HepG2 (cell line): Measurements from ENCODE around the gene MLLT11.

Source experiments
- CTCF ChIP-seq: sonication (generic); formaldehyde crosslinking; IDR thresholded peaks from 2 replicates; pipeline ENCODE4 v1.5.0; 2020; ENCODE audit warnings: mild to moderate bottlenecking, missing genetic modification reagents, moderate library complexity
- GABPA ChIP-seq, 2 experiments: IDR thresholded peaks; 2 replicates each; pipeline ENCODE4 v1.6.1; 2011 to 2016; ENCODE audit warnings: low read depth in 2 of 2, low read length in 1 of 2, missing biosample characterization in 1 of 2, missing genetic modification characterization in 1 of 2
- HNRNPK ChIP-seq: fragments of 200-400 bp; formaldehyde crosslinking; IDR thresholded peaks from 2 replicates; pipeline ENCODE4 v1.6.1; 2018; ENCODE audit warnings: low read length, low read depth, moderate library complexity, mild to moderate bottlenecking; ENCODE audit not compliant: poor library complexity, severe bottlenecking
- JUND ChIP-seq: sonication (generic); formaldehyde crosslinking; IDR thresholded peaks from 2 replicates; pipeline ENCODE4 v1.8.0; 2022; ENCODE audit warnings: mild to moderate bottlenecking, missing genetic modification reagents
- MAF1 ChIP-seq: sonication (generic); formaldehyde crosslinking; IDR thresholded peaks from 2 replicates; pipeline ENCODE4 v1.5.0; 2020; ENCODE audit warnings: missing genetic modification reagents, borderline replicate concordance
- POLR2AphosphoS5 ChIP-seq: IDR thresholded peaks from 2 replicates; pipeline ENCODE4 v1.6.1; 2012; ENCODE audit warnings: low read depth, low read length
- SP1 ChIP-seq, 2 experiments: fragments of 450-650 bp in 1 of 2; sonication (generic) in 1 of 2; formaldehyde crosslinking in 1 of 2; IDR thresholded peaks; 2 replicates each; pipeline versions ENCODE4 v1.4.0 to v1.6.1; 2016 to 2020; ENCODE audit warnings: missing genetic modification reagents in 1 of 2
- ZKSCAN8 ChIP-seq: IDR thresholded peaks from 2 replicates; pipeline ENCODE4 v1.6.1; 2016; ENCODE audit warnings: borderline replicate concordance, missing genetic modification reagents, missing compliant biosample characterization
- TF ChIP-seq, protein P1 (sequence below): sonication (generic); formaldehyde crosslinking; IDR thresholded peaks from 2 replicates; pipeline ENCODE4 v1.5.0; 2020; ENCODE audit warnings: mild to moderate bottlenecking, missing genetic modification reagents, borderline replicate concordance
- TF ChIP-seq, protein P2 (sequence below): IDR thresholded peaks from 2 replicates; pipeline ENCODE4 v1.6.1; 2016; ENCODE audit warnings: missing compliant biosample characterization, missing genetic modification reagents, borderline replicate concordance

DNA sequence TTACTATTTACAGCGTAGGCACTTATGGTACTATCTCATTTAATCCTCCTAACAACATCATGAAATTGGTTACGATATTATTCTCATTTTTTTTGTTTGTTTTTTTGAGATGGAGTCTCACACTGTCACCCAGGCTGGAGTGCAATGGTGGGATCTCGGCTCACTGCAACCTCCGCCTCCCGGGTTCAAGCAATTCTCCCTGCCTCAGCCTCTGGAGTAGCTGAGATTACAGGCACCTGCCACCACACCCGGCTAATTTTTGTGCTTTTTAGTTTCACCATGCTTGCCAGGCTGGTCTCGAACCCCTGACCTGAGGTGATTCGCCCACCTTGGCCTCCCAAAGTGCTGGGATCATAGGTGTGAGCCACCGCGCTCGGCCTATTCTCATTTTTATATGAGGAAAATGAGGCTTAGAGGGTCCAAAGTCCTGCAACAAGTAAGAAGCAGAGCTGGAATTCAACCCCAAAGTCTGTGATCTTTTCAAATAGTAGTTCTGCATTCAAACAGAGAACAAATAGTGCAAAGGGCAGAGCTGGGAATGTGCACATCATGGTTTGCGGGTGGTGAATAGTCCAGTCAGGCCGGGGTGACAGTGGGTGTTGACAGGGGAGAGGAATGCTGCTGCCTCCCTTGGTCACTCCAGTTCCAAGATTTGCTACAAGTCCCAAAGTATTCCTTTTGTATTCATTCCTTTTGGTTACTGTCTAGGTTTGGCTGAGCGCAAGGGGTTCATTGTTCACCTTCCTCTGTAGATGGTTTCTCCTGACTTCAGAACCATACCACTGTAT is 47.3 kb upstream of the MLLT11 start:
- TF ChIP-seq SP1 (IDR thresholded peaks at IDR 0.05) (no peak), SP1 (CRISPR knock-in tag; IDR thresholded peaks at IDR 0.05) (no peak), MAF1 (CRISPR knock-in tag) (no peak), CTCF (CRISPR knock-in tag) (no peak), POLR2AphosphoS5 (peak; percentile 44), ZKSCAN8 (CRISPR knock-in tag) (peak; percentile 54; the same call in 1 of the 2 replicates), JUND (CRISPR knock-in tag) (no peak), HNRNPK (no peak), GABPA (IDR thresholded peaks at IDR 0.05; ENCODE audit: low read depth, low read length) (no peak), GABPA (CRISPR knock-in tag; IDR thresholded peaks at IDR 0.05; ENCODE audit: low read depth) (peak; percentile 48; the same call in 1 of the 2 replicates)
- TF ChIP-seq, protein P1, sequence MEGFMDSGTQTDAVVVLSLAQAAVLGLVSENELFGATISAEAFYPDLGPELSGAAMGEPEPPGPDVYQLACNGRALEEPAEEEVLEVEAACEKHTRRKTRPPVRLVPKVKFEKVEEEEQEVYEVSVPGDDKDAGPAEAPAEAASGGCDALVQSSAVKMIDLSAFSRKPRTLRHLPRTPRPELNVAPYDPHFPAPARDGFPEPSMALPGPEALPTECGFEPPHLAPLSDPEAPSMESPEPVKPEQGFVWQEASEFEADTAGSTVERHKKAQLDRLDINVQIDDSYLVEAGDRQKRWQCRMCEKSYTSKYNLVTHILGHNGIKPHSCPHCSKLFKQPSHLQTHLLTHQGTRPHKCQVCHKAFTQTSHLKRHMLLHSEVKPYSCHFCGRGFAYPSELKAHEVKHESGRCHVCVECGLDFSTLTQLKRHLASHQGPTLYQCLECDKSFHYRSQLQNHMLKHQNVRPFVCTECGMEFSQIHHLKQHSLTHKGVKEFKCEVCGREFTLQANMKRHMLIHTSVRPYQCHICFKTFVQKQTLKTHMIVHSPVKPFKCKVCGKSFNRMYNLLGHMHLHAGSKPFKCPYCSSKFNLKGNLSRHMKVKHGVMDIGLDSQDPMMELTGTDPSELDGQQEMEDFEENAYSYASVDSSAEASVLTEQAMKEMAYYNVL (CRISPR knock-in tag): peak; percentile 91
- TF ChIP-seq, protein P2, sequence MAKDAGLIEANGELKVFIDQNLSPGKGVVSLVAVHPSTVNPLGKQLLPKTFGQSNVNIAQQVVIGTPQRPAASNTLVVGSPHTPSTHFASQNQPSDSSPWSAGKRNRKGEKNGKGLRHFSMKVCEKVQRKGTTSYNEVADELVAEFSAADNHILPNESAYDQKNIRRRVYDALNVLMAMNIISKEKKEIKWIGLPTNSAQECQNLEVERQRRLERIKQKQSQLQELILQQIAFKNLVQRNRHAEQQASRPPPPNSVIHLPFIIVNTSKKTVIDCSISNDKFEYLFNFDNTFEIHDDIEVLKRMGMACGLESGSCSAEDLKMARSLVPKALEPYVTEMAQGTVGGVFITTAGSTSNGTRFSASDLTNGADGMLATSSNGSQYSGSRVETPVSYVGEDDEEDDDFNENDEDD (CRISPR knock-in tag): no peak
